HG03108 (cell line): ENCODE results near the gene CFDP1.
"Not testable (repeated sequence)": the region's sequence is repeated elsewhere in the genome, so short reads cannot be mapped to it uniquely, and the experiment has no call there.

Source experiments
- ATAC-seq: cut with Tn5 transposase; IDR thresholded peaks from one replicate; pipeline ENCODE4 v1.9.1; 2021; ENCODE audit warnings: moderate library complexity; ENCODE audit not compliant: unreplicated experiment

The CFDP1 gene

DNA sequence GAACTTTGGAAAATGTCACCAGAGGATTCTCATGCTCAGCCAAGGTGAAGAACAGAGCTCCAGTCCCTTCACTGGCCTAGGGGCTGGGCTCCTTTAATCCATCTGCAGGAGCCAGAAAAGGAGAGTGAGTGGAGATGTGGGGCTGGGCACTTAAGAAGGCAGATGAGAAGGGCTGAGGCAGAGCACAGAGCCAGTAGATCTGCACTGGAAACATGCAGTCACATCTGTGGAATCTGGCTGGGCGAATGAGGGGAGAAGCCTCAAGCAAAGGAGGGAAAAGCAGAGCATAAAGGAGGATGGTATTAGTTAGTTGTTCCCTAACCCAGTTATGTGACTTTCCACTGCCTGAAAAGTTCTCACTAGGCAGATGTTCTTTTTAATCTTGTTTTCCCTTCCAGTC is 131.5 kb downstream of the CFDP1 start:
- ATAC-seq = no peak

DNA sequence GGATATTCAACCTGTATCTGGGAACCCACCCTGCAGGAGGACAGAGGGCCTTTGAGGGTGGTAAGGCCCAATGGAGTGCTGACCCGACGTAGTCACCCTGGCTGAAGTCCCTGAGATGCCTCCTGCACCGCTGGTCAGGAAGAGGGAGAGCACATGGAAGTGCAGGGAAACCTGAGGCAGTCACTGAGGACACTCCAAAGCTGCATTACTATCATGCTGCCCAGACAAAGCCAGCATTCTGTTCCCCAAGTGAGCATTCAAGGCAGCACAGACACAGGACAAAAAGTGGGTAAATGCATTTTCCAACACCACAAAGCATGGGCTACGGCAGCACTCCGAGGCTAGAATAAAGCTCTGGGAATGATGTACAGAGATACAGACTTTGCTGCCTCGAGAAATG is 135.0 kb downstream of the CFDP1 start:
- no peak for ATAC-seq

DNA sequence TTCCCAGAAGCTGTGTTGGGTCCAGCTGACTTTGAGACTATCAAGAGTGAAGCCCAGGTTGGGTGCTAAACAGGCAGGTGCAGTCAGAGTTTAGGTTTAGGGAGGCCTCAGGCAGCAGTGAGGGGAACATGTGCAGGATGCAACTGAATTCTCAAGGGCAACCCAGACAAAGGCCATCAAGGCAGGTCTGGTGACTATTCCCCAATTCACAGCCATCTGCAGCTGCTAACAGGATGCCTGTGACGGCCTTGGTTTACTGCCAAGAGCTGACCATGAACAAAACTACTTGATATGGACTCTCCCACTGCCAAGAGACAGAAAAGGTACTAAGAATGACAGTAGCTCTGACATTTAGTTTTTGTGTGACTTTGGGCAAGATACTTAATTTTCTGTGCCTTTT is 136.7 kb downstream of the CFDP1 start:
- no peak for ATAC-seq

DNA sequence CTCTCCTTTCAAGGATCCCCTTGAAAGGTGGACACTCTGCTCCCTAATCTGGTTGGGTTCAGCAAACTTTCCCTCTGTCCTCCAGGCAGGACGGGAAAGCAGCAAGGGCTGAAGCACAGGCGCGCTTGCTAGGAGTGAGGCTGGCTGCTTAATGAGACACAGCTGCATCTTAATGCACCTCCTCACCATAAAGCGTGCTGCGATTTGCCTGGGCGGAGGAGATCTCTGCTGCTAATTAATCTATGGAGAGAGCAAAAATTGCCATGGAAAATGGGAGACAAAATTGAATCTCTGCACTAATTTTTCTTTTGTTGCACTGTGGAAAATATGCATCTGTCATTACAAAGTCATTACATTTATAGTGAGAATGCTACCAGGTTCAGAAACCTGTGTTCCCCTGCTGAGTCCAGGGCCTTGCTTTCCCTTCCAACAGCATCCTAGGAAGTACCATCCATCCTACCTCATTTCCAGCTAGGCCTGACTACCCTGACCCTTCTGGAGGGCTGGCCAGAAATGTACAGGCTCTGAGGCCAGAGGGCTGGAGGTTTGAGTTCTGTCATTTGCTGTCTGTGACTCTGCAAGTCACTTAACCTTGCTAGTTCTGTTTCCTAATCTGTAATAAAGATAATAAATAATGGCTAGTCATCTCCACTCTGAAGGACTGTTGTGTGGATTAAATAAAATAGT is 138.4 kb downstream of the CFDP1 start:
- no peak for ATAC-seq

DNA sequence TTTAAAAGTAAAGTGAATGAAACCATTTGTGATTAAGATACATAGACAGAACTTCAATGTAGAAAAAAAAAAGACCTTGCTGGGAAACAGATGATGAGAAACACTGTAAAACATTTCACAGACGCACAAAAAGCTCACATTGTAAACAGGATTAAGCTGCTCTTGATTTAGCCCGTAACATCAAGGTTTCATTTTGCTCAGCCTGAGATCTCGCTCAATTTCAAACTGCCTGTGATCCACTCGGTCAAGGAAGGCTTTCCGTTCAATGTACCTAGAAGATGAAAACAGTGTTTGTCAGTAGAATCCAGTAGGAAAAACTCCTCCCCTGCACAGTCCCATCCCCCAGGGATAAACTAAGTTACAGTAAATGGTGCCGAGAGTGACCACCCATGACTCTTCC is 139.5 kb downstream of the CFDP1 start:
- ATAC-seq = no peak

DNA sequence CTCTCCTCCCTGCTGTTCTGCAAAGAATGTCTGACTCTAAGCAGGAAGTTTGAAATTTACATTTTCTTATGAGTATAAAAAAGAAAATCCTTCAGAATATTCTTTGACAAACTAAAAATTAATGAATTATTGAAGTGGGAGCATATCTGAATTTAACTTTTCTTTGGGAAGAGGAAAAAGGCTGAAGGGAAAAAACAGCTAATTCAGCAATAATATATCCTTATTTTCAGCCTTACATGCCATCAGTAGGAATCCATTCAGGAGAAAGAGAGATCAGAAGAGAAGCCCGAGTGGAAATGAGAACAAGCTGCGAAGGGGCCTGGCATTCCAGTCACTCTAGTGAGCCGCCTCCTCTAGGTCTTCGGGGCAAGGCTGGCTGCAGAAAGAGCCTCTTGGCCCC is 140.1 kb downstream of the CFDP1 start:
- ATAC-seq = no peak

DNA sequence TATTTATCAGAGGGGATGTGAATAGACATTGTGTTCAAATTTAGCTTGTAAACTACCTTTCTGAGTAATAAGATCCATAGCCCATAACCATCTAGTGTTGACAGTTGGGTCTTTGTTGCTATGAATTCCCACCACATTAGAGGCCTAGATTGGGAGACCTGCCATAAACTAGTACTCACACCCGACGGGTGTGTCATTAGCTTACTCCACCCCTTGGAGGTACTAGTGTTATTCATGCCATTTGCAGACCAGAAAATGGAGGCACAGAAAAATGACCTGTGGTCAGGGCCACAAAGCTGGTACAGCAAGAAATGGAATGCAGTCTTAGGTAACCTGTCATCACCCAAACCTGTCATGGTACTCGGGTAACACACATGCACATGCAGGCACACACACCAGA is 140.6 kb downstream of the CFDP1 start:
- ATAC-seq = no peak

DNA sequence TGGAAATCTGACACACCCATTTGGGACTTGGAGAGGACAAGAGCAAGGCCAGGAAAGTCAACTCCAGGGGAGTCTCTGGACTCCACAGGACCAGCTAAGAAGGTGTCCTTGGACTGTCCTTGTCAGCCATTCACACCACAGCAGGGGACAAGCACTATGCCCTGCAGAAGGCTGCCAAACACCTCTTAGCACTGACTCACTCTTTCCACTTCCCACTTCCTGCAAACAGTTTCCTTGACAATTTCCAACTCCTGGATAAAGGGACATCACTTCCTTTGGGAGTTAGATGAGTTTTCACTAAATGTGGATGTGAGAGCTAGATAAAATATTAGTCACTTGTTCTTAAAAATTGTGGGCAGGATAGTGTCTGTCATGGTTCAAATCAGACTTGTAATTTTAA is 144.1 kb downstream of the CFDP1 start:
- no peak for ATAC-seq

DNA sequence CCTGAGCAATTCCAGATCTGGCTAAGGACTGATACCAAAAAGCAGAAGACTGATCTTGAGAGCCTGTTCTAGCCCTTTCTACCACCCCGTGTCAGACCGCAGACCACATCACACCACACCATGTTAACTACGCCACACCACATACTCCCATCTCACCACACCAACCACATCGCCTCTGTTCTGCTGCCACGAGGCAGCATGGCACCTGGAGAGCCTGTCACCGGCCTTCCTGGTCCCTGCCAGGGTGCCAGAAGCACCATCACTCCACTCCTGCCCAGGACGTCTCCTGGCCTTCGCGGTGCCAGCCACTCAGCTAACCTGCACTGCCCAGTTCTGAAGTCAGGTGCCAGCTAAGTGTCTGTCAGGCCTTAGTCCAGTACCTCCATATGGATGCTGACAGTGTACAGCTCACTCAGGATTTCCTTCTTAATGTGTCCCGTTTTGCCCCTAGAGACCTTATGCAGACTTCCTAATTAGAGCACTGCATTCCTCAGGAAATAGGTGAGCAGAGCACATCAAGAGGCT is 144.6 kb downstream of the CFDP1 start:
- peak; percentile 55 for ATAC-seq

DNA sequence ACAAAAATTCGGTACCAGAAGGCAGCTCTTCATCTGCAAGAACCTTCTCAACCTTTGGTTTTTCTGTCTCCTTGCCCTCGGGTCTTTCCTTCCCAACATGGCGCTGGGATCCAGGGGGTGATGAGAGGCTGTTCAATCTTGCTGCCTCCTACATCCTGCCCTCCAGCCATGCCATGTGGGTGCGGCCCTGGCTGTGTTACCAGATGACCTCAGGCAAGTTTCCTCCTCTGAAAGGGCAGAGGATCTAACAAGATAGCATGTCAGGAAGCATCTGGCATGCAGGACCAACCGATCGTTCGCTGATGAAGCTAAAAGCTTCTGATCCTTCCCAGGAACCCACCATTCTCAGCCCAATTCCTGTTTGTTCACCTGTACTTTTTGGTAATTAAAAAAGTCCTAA is 145.1 kb downstream of the CFDP1 start:
- ATAC-seq = no peak

DNA sequence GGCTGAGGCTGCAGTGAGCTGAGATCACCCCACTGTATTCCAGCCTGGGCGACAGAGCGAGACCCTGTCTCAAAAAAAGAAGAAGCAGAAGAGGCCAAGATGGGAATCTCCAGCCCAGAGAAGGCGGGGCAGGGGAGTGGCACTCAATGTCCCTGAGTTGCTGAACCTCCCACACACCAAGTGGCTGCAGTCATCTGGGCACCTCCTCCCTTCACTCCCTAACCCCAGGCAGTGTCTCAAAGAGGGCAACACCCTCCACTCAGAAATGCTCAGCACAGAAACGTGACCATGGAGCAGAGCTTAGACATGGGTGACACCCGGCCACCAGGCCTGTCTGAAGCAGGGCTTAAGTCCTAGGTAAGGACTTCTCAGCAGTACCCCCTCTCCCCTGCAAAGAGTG is 145.6 kb downstream of the CFDP1 start:
- no peak for ATAC-seq

DNA sequence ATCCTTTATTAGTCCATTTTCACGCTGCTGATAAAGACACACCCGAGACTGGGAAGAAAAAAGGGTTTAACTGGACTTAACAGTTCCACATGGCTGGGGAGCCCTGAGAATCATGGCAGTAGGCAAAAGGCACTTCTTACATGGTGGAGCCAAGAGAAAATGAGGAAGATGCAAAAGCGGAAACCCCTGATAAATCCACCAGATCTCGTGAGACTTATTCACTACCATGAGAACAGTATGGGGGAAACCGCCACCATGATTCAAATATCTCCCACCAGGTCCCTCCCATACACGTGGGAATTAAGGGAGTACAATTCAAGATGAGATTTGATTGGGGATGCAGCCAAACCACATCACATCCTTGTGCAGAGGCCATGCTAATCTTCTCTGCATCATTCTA is 146.9 kb downstream of the CFDP1 start:
- ATAC-seq = no peak

DNA sequence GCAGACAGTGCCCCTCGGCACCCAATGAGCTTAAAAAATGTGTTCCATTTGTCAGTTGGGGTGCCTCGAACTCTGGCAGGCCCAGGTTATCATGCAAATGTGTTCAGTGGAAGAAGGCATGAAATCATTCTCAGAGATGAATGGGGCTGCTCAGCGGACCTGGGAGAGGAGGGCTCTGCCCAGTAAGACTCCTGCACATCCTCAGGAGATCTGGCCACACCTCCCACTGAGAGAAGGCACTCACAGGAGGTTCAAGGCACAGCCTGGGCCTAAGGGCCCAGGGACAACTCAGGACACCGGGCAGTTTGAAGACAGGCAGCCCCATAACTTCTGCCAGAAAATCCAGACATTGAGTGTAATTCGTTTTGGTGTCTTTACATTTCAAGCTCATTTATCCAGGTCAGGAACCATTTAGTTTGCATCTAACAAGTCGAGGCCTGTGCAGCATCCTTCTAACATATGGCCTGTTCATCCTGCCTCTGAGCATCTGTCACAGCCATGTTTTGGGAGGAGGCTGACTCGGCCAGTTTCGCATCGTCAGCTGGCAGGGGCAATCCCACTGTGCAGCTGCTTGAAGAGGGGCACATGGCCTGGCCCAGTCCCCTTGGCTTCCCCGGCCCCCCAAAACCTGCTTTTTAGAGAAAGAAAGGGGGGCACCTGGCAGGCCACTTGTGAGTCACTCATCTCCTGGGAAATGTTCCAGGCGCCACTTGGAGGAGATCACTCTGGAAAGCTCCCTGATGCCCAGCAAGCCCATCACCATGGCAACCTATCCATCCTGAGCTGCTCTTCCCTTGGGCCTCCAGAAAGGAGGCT is 150.6 kb downstream of the CFDP1 start:
- ATAC-seq = no peak

DNA sequence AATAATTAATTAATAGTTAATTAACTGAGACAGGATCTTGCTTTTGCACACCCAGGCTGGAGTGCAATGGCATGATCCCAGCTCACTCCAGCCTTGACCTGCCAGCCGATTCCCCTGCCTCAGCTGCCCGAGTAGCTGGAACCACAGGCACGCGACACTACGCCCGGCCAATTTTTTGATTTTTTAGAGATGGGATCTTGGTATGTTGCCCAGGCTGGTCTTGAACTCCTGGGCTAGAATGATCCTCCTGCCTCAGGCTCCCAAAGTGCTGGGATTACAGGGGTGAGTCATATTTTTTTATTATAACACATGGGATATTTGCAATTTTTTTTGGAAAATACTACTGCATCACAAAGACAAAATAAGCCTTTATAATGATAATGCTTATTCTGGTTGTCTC is 151.5 kb downstream of the CFDP1 start:
- no peak for ATAC-seq

DNA sequence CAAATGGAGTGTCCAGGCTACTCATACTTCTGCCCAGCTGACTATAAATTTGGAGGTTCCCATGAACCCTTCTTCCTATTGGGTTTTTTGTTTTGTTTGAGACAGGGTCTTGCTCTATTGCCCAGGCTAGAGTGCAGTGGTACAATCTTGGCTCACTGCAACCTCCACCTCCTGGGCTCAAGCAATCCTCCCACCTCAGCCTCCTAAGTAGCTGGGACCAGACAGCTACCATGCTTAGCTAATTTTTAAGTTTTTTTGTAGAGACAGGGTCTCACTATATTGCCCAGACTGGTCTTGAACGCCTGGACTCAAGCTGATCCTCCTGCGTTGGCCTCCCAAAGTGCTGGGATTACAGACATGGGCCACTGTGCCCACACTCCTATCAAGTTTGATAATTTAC is 152.3 kb downstream of the CFDP1 start:
- ATAC-seq = not testable (repeated sequence)

DNA sequence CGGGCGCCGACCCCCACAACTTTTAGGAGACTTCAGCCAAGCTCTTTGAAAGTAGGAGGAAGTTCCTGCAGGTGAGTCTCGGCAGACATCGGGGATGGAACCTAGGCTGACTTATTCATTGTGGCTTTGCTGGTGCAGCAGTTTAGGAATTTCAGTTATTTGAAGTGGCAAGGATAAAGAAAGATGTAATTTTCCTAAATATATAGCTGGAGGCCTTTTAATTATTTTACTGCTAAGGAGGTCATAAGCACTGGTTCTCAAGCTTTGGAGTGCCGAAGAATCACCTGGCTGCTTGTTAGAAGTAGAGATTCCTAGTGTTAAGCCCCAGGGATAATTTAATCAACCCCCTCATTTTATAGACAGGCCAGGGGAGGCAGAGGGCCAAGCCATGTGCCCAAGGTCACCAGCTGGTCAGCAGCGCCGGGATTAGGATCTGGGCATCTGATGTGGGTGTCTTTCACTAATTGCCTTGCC is 152.9 kb downstream of the CFDP1 start:
- ATAC-seq = no peak

DNA sequence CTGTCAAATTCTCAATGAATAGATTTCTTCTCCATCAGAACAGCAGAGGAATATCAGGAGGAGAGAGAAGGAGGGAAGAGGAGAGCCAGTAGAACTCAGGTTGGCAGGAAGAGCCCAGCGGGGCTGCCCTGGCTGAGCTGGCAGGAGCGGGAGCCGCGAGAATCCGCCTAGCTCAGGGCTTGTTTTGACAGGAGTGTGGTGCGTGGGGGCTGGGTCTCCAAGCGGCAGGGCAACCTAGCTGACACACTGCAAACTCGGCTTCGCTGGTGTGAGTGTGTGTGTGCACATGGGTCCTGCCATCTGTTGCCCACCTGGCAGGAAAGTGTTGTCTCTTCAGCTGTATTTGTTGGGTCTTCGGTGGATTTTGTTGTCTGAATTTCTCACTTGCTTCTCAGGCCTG is 154.0 kb downstream of the CFDP1 start:
- ATAC-seq = no peak

DNA sequence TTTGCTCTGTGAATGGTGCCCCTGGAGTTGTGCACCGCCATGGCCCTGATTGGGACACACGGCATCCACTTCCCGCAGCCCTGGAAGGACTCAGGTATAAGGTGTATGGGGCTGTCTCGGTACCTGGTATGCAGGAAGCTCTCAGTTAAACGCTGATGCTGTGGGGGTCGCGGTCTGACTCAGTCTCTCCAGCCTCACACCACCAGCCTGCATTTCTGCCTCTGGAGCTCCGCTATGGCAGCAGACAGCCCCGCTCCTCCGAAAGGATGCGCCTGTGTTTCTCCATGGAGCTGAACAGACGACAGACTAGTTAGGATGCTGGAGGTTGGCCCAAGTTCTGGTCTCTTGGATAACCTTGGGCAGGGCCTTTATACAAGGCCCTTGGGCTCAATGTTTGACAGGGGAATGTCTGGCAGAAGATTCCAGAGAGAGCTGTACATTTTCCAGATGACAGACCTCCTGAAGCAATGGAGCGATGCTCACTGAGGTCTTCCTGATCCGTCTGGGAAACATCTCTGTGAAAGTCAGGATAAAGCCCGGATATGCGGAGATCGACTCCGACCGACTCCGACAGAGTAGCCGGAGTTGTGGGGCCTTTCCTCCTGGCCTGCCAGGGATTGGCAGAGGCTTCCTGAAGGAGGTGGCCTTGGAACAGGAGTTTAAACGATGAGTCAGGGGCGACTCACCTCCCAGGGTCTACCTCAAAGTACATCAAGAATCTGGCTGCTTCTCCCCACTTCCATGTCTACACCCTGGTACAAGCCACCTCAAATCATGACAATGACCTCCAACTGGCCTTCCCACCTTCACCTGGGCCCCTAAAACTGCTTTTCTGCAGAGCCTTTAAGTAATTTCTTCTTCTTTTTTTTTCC is 160.0 kb downstream of the CFDP1 start:
- no peak for ATAC-seq

DNA sequence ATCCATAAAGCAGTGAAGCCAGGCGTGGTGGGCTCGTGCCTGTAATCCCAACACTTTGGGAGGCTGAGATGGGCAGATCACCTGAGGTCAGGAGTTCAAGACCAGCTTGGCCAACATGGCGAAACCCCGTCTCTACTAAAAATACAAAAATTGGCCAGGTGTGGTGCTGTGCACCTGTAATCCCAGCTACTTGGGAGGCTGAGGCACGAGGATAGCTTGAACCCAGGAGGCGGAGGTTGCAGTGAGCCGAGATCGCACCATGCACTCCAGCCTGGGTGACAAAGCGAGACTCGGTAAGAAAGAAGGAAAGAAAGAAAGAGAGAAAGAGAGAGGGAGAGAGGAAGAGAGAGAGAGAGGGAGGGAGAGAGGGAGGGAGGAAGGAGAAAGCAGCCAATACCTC is 160.7 kb downstream of the CFDP1 start:
- ATAC-seq = not testable (repeated sequence)

DNA sequence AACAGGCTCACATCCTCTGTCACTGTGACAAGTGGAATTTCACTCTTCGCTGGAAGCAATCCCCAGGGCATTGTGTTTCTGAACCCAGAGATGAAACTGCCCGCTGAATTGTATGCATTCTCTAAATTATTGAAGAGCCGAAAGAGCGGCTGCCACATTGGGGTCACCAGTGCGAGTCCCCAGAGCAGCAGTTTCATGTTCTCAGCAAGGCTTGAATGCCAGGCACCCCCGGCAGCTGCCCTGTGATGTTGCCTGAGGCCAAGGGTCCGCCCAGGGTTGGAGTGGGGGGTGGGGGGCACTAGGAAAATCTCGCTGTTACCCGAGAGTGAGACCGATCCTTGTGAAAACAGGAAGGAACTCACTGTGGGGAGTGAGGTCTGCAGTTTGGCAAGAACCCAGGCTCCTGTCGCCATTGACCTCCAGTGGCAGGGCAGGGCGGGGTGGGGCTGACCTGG is 161.2 kb downstream of the CFDP1 start:
- ATAC-seq = no peak

DNA sequence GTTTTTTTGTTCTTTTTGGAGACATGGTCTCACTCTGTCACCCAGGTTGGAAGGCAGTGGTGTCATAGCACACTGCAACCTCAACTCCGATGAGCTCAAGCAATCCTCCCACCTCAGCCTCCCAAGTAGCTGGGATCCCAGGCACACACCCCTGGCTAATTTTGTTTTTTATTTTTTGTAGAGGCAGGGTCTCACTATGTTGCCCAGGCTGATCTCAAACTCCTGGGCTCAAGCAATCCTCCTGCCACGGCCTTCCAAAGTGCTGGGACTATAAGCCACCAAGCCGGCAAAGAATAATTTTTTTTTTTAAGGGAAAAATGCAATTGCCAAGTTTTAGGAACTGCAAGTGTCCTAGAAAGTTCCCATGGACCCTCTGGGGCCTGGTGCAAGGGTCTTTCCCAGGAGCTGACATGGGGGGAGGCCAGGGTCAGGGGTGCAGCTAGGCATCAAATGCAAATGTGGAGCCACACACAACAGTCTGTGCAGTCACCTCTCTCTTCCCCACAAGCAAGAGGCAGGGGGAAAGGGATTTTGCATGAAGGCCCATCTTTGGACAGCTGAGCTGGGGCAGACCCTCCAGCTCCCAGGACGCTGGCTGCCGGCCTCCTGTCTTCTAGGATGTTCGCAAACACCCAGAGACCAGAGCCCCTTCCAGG is 161.7 kb downstream of the CFDP1 start:
- no peak for ATAC-seq
